Measurements from ENCODE around the gene OGN.

The OGN gene

DNA sequence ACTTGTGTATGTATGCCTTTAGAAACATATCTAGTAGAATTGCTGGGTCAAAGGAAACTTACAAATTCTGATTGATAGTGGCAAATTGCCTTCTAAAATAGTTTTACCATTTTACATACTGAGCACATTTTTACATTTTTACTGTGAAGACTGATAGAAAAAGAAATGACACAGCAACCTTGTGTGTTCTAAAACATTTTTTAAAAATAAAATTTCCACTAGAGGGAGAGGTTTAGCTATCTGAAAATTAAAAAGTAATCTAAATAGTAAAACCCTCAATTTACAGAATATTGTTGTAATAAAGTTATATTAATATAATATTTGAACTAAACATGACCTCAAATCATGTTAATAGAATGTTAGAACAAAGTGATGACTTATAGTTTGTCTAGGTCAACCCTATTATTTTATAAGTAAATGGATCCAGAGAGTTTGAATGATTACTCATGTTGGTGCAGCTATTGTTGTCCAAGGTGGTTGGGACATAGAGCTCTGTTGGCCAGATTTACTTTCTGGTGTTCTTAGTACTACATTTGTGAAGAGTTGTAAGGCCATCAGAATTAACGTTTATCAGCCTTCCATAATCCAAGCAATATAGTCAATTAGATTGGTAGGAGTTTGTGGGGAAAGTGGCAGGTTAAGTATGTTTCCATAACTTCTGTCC is 61.4 kb downstream of the OGN start:
- no peak for DNase-seq (ENCODE audit: low read depth)

DNA sequence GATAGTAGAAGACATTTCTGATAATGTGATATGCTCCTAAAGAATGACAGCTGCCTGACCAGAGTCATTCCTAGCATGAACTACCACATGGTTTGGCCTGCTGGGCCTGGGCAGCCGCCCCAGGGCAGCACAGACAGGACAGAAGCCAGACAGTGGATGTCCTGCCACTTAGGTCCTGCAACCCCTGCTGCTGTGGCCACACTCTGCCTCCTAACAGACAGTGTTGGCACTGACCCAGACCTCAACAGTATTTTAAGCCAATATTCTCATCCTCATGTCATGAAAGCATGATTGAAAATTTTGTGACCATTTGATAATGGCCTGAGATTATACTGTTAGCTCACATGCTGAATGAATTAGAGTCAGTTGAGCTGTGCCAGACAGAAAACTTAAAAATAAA is 62.8 kb downstream of the OGN start:
- no peak for DNase-seq (ENCODE audit: low read depth)

DNA sequence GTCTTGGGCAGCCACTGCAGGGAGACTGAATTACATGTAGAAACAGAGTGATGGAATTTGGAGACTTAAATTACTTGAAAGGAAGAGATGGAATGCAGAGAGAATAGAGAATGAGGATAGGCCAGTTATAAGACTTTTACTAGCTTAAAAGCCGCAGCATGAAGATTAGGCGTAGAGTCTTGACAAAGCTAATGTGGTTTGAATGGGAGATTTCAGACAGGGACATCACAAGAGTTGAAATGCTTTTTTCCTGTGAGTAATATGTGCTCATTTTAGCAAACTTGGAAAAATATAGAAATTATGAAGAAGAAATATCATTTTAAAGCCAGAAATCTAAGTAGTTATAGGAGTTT is 71.1 kb downstream of the OGN start:
- no peak for DNase-seq (ENCODE audit: low read depth)
